AG04450 (cell line): ENCODE data around the gene CLDN15. TPM values are rescaled to one million over a fixed set of nuclear protein-coding genes. Genes with fewer than 3 reads are reported as not detected.
"Not testable (repeated sequence)": the region's sequence is repeated elsewhere in the genome, so short reads cannot be mapped to it uniquely, and the experiment has no call there.

Experiments
- CTCF ChIA-PET: fragments of 300-600, 350-600 bp; formaldehyde crosslinking; extraction: SDS; loops from one replicate; lab custom pipeline; 2022; ENCODE audit warnings: antibody characterized with exemption, inconsistent platforms; lab: Charles Lee
- POLR2A ChIA-PET: fragments of 350-600 bp; formaldehyde crosslinking; extraction: SDS; loops from one replicate; lab custom pipeline; 2021; ENCODE audit warnings: antibody characterized with exemption, inconsistent platforms; lab: Yijun Ruan, JAX
- DNase-seq: peaks from one replicate; pipeline ENCODE4 v3.0.0-alpha.2; 2011; ENCODE audit warnings: low read depth, low spot score
- H3K27ac ChIP-seq: one replicate; pipeline ENCODE4 v1.5.1; 2012; ENCODE audit warnings: low read depth, low read length, control low read depth
- H3K27me3 ChIP-seq: one replicate; pipeline ENCODE4 v1.6.0; 2012; ENCODE audit warnings: low read length; ENCODE audit not compliant: control insufficient read depth, insufficient read depth
- H3K4me3 ChIP-seq: 2 replicates; pipeline ENCODE4 v1.5.1; 2011; ENCODE audit warnings: mild to moderate bottlenecking, low read depth, low read length, control low read depth
- H3K9me3 ChIP-seq: 2 replicates; pipeline ENCODE4 v1.5.1; 2012; ENCODE audit warnings: low read length; ENCODE audit not compliant: control insufficient read depth, insufficient read depth
- CTCF ChIP-seq: IDR thresholded peaks from 2 replicates; pipeline ENCODE4 v1.5.1; 2011; ENCODE audit warnings: low read depth, low read length, control low read depth, inconsistent platforms
- polyA plus RNA-seq: library from polyadenylated mRNA; depleted of rRNA; stranded (reverse); fragments of >200 nt; gene quantifications from 2 replicates; pipeline ENCODE4 v1.2.3, GENCODE V29; 2011

Gene CLDN15
- polyA plus RNA-seq, 1 experiment, result 3.3 TPM

- no peaks in the 10 kb centered on the region for H3K9me3 ChIP-seq
- ChIA-PET CTCF (interaction anchor here (1.2 kb wide), 1 partner anchor 122 kb away, joined by 4 read pairs; no protein-coding TSS in a partner anchor), POLR2A (no interaction called here)
- no peak for DNase-seq
- H3K27ac ChIP-seq, result no peak overlapping the region
- TF ChIP-seq CTCF, result no peak
- no peak overlapping the region for H3K4me3 ChIP-seq
- H3K27me3 ChIP-seq, result peaks cover 7% of the 10 kb centered on the region
Observed at GRCh38 chr7:101265622-101266516, 28.3 kb upstream of the CLDN15 start.

GRCh38 chr7:101264102-101264706 is 26.6 kb upstream of the CLDN15 start:
- H3K27me3 ChIP-seq, H3K4me3 ChIP-seq, POLR2A ChIA-PET, H3K9me3 ChIP-seq, DNase-seq, H3K27ac ChIP-seq: not testable (repeated sequence)
- CTCF ChIA-PET, result interaction anchor here (0.5 kb wide), 1 partner anchor 186 kb away, joined by 4 read pairs; no protein-coding TSS in a partner anchor

- POLR2A ChIA-PET, result no interaction called here
- Histone ChIP-seq H3K27ac (no peak overlapping the region), H3K27me3 (peaks cover 15% of the 10 kb centered on the region), H3K9me3 (no peaks in the 10 kb centered on the region), H3K4me3 (no peak overlapping the region)
- DNase-seq, result no peak
- CTCF ChIA-PET, result interaction anchor here (0.6 to 1.2 kb wide), 4 partner anchors 24 to 200 kb away, joined by 3 to 5 read pairs (median 3); no protein-coding TSS in a partner anchor
- TF ChIP-seq CTCF, result no peak
Observed at GRCh38 chr7:101258243-101258731, 20.7 kb upstream of the CLDN15 start.

- H3K27ac ChIP-seq, result no peak overlapping the region
- POLR2A ChIA-PET, result no interaction called here
- no peak overlapping the region for H3K4me3 ChIP-seq
- no peaks in the 10 kb centered on the region; the same call in 1 of the 2 replicates for H3K9me3 ChIP-seq
- peaks cover 13% of the 10 kb centered on the region for H3K27me3 ChIP-seq
- DNase-seq, result no peak
- CTCF ChIA-PET, result interaction anchor here (1.7 to 2.2 kb wide), 2 partner anchors 11 to 27 kb away, joined by 4 to 11 read pairs; partner anchors contain the start of gene FIS1
- no peak for TF ChIP-seq CTCF
Observed at GRCh38 chr7:101255796-101256195, 18.2 kb upstream of the CLDN15 start.

- H3K27me3 ChIP-seq, H3K27ac ChIP-seq, H3K4me3 ChIP-seq, DNase-seq, POLR2A ChIA-PET, H3K9me3 ChIP-seq: not testable (repeated sequence)
- CTCF ChIA-PET, result interaction anchor here (0.5 to 1.3 kb wide), 5 partner anchors 9 to 109 kb away, joined by 3 to 6 read pairs (median 5); no protein-coding TSS in a partner anchor
Observed at GRCh38 chr7:101253199-101253598, 15.6 kb upstream of the CLDN15 start.
